Measurements from ENCODE around the gene PCGF2. TPM values are rescaled to one million over a fixed set of nuclear protein-coding genes. Genes with fewer than 3 reads are reported as not detected.

PCGF2 gene
- polyA plus RNA-seq, 4 donors, result 7.6 to 30.2 (median 23.2) TPM

DNA sequence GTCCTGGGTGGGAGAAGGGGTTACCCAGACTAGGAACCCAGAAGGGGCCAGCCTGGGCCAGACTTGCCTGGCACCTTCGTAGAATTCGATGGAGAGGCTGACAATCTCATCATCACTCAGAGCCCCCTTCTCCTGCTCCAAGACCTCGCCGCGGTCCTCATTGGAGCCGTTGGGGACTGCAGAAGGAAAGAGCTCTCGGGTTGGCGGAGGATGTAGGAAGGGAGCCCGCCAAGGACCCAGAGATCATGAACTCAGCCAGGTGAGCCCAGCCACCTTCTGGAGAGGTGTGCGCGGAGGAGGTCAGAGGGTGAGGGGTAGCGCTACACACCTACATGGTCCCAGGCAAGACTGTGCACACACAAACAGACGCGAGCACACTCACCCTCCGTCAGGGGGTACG lies 9.4 kb downstream of the PCGF2 start:
- 87 to 93% (median 88%) methylated on average over 16 of the region's 16 CpGs for WGBS, 3 donors
- H3K9me3 ChIP-seq (ENCODE audit: control insufficient read depth in 2 of 2, insufficient read depth in 1 of 2, low read depth in 1 of 2, low read length in 1 of 2), result no peaks in the 10 kb centered on the region
- H3K27me3 ChIP-seq (ENCODE audit: control insufficient read depth in 3 of 3, insufficient read depth in 3 of 3, low read length in 3 of 3), result no peaks in the 10 kb centered on the region
- H3K36me3 ChIP-seq (ENCODE audit: control insufficient read depth in 3 of 3, insufficient read depth in 2 of 3, low read depth in 1 of 3, low read length in 3 of 3), result peaks cover 0 to 75% (median 2%) of the 10 kb centered on the region in 3 donors
- FAIRE-seq, result no peak
- no peak overlapping the region for H3K27ac ChIP-seq (ENCODE audit: low read depth in 1 of 3, low read length in 2 of 3)
- no peak overlapping the region for H3K4me3 ChIP-seq (ENCODE audit: low read depth in 1 of 3, low read length in 3 of 3)
- H3K4me1 ChIP-seq (ENCODE audit: control insufficient read depth in 3 of 3, insufficient read depth in 2 of 3, low read depth in 1 of 3, low read length in 2 of 3), result peaks cover 0 to 52% (median 4%) of the 10 kb centered on the region in 3 donors
- no peak for DNase-seq

- H3K9me3 ChIP-seq (ENCODE audit: control insufficient read depth in 2 of 2, insufficient read depth in 1 of 2, low read depth in 1 of 2, low read length in 1 of 2), result no peaks in the 10 kb centered on the region
- H3K4me3 ChIP-seq (ENCODE audit: low read depth in 1 of 3, low read length in 3 of 3), result no peak overlapping the region
- H3K27me3 ChIP-seq (ENCODE audit: control insufficient read depth in 3 of 3, insufficient read depth in 3 of 3, low read length in 3 of 3), result no peaks in the 10 kb centered on the region
- H3K27ac ChIP-seq (ENCODE audit: low read depth in 1 of 3, low read length in 2 of 3), result no peak overlapping the region
- WGBS, 3 donors, result 76 to 85% (median 83%) methylated on average over 14 of the region's 14 CpGs
- H3K4me1 ChIP-seq (ENCODE audit: control insufficient read depth in 3 of 3, insufficient read depth in 2 of 3, low read depth in 1 of 3, low read length in 2 of 3), result peaks cover 0 to 52% (median 4%) of the 10 kb centered on the region in 3 donors
- peaks cover 0 to 80% (median 2%) of the 10 kb centered on the region in 3 donors for H3K36me3 ChIP-seq (ENCODE audit: control insufficient read depth in 3 of 3, insufficient read depth in 2 of 3, low read depth in 1 of 3, low read length in 3 of 3)
- DNase-seq, result no peak
- no peak for FAIRE-seq
Observed at GRCh38 chr17:38738007-38738662, 10.0 kb downstream of the PCGF2 start.

DNA sequence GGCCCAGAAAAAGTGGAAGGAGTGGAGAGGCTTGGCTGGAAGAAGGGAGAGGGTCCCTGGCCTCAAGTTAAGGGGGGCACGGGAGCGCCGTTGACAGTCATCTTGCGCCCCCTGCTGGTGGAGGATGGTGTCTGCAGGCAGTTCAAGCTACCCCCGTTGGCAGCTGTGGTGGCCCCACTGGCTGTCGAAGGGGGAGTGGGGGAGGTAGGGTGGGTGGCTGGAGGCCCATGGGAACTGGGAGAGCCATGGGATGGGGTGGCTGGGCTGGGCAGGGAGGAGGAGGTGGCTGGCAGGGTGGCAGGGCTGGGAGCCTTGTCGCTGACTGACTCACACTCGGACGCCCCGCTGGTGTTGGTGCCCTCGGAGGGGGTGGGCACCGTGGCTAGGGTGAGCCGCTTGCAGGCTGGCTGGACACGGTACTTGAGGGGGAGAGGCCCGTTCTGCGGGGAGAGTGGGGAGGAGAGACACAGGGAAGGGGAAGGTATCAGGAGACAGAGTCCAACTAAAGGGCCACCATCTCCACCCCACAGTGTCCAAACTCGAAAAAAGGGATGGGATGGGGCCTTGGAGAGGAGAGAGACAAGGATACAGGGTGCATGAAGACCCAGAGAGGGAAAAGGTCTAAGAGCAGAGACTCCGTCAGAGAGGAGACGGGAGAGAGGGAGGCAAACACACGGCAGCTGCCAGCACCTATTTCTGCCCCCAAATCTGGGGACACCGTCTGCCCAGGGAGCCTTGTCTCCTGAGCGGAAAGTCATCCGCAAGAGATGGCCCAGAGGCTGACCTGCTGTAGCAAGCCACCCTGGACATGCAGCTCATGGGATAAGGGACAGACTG lies 12.8 kb downstream of the PCGF2 start:
- H3K27me3 ChIP-seq (ENCODE audit: control insufficient read depth in 3 of 3, insufficient read depth in 3 of 3, low read length in 3 of 3), result no peaks in the 10 kb centered on the region
- no peaks in the 10 kb centered on the region for H3K9me3 ChIP-seq (ENCODE audit: control insufficient read depth in 2 of 2, insufficient read depth in 1 of 2, low read depth in 1 of 2, low read length in 1 of 2)
- H3K36me3 ChIP-seq (ENCODE audit: control insufficient read depth in 3 of 3, insufficient read depth in 2 of 3, low read depth in 1 of 3, low read length in 3 of 3), result peaks cover 0 to 88% (median 2%) of the 10 kb centered on the region in 3 donors
- H3K27ac ChIP-seq (ENCODE audit: low read depth in 1 of 3, low read length in 2 of 3), result no peak overlapping the region
- peaks cover 0 to 51% (median 0%) of the 10 kb centered on the region in 3 donors for H3K4me1 ChIP-seq (ENCODE audit: control insufficient read depth in 3 of 3, insufficient read depth in 2 of 3, low read depth in 1 of 3, low read length in 2 of 3)
- H3K4me3 ChIP-seq (ENCODE audit: low read depth in 1 of 3, low read length in 3 of 3), result no peak overlapping the region
- 28 to 44% (median 35%) methylated on average over 23 of the region's 23 CpGs for WGBS, 3 donors
- FAIRE-seq, result no peak
- peak in 1 of 2 donors; percentile 69 for DNase-seq

GRCh38 chr17:38733982-38734973 lies 13.9 kb downstream of the PCGF2 start:
- H3K4me3 ChIP-seq (ENCODE audit: low read depth in 1 of 3, low read length in 3 of 3), result no peak overlapping the region
- DNase-seq, result peak in 1 of 2 donors; percentile 72
- H3K27me3 ChIP-seq (ENCODE audit: control insufficient read depth in 3 of 3, insufficient read depth in 3 of 3, low read length in 3 of 3), result no peaks in the 10 kb centered on the region
- no peaks in the 10 kb centered on the region for H3K9me3 ChIP-seq (ENCODE audit: control insufficient read depth in 2 of 2, insufficient read depth in 1 of 2, low read depth in 1 of 2, low read length in 1 of 2)
- 52 to 62% (median 61%) methylated on average over 15 of the region's 15 CpGs for WGBS, 3 donors
- peak overlapping the region in 2 of 3 donors; percentile 12 to 96 for H3K27ac ChIP-seq (ENCODE audit: low read depth in 1 of 3, low read length in 2 of 3)
- FAIRE-seq, result no peak
- H3K4me1 ChIP-seq (ENCODE audit: control insufficient read depth in 3 of 3, insufficient read depth in 2 of 3, low read depth in 1 of 3, low read length in 2 of 3), result peaks cover under 1 to 54% (median 2%) of the 10 kb centered on the region in 3 donors
- H3K36me3 ChIP-seq (ENCODE audit: control insufficient read depth in 3 of 3, insufficient read depth in 2 of 3, low read depth in 1 of 3, low read length in 3 of 3), result peaks cover 0 to 78% (median 2%) of the 10 kb centered on the region in 3 donors

- WGBS, 3 donors, result 17 to 64% (median 40%) methylated on average over 9 of the region's 9 CpGs
- DNase-seq (no peak), FAIRE-seq (no peak)
- Histone ChIP-seq H3K9me3 (ENCODE audit: control insufficient read depth in 2 of 2, insufficient read depth in 1 of 2, low read depth in 1 of 2, low read length in 1 of 2) (no peaks in the 10 kb centered on the region), H3K27ac (ENCODE audit: low read depth in 1 of 3, low read length in 2 of 3) (peak overlapping the region; percentile 76 to 99 (median 96)), H3K27me3 (ENCODE audit: control insufficient read depth in 3 of 3, insufficient read depth in 3 of 3, low read length in 3 of 3) (no peaks in the 10 kb centered on the region), H3K36me3 (ENCODE audit: control insufficient read depth in 3 of 3, insufficient read depth in 2 of 3, low read depth in 1 of 3, low read length in 3 of 3) (peaks cover 0 to 74% (median 2%) of the 10 kb centered on the region in 3 donors), H3K4me3 (ENCODE audit: low read depth in 1 of 3, low read length in 3 of 3) (no peak overlapping the region), H3K4me1 (ENCODE audit: control insufficient read depth in 3 of 3, insufficient read depth in 2 of 3, low read depth in 1 of 3, low read length in 2 of 3) (peaks cover 7 to 57% (median 8%) of the 10 kb centered on the region in 3 donors)
Observed at GRCh38 chr17:38733282-38733981, 14.7 kb downstream of the PCGF2 start.

GRCh38 chr17:38732376-38733281 lies 15.5 kb downstream of the PCGF2 start:
- peak overlapping the region; percentile 94 to 99 (median 96) for H3K27ac ChIP-seq (ENCODE audit: low read depth in 1 of 3, low read length in 2 of 3)
- peak overlapping the region in 2 of 3 donors; percentile 65 to 70 for H3K4me3 ChIP-seq (ENCODE audit: low read depth in 1 of 3, low read length in 3 of 3)
- DNase-seq (peak; percentile 71 to 96), FAIRE-seq (no peak)
- no peaks in the 10 kb centered on the region for H3K9me3 ChIP-seq (ENCODE audit: control insufficient read depth in 2 of 2, insufficient read depth in 1 of 2, low read depth in 1 of 2, low read length in 1 of 2)
- peaks cover 0 to 75% (median 2%) of the 10 kb centered on the region in 3 donors for H3K36me3 ChIP-seq (ENCODE audit: control insufficient read depth in 3 of 3, insufficient read depth in 2 of 3, low read depth in 1 of 3, low read length in 3 of 3)
- WGBS, 3 donors, result 38 to 66% (median 49%) methylated on average over 7 of the region's 7 CpGs
- peaks cover 7 to 57% (median 10%) of the 10 kb centered on the region in 3 donors for H3K4me1 ChIP-seq (ENCODE audit: control insufficient read depth in 3 of 3, insufficient read depth in 2 of 3, low read depth in 1 of 3, low read length in 2 of 3)
- H3K27me3 ChIP-seq (ENCODE audit: control insufficient read depth in 3 of 3, insufficient read depth in 3 of 3, low read length in 3 of 3), result no peaks in the 10 kb centered on the region
